GM19468 (cell line): ENCODE data around the gene MAFB.

ENCODE experiments used
- ATAC-seq: cut with Tn5 transposase; IDR thresholded peaks from one replicate; pipeline ENCODE4 v1.9.1; 2021; ENCODE audit warnings: mild to moderate bottlenecking, moderate library complexity, moderate number of reproducible peaks; ENCODE audit not compliant: unreplicated experiment; ENCODE audit errors: extremely low read depth

Gene MAFB

DNA sequence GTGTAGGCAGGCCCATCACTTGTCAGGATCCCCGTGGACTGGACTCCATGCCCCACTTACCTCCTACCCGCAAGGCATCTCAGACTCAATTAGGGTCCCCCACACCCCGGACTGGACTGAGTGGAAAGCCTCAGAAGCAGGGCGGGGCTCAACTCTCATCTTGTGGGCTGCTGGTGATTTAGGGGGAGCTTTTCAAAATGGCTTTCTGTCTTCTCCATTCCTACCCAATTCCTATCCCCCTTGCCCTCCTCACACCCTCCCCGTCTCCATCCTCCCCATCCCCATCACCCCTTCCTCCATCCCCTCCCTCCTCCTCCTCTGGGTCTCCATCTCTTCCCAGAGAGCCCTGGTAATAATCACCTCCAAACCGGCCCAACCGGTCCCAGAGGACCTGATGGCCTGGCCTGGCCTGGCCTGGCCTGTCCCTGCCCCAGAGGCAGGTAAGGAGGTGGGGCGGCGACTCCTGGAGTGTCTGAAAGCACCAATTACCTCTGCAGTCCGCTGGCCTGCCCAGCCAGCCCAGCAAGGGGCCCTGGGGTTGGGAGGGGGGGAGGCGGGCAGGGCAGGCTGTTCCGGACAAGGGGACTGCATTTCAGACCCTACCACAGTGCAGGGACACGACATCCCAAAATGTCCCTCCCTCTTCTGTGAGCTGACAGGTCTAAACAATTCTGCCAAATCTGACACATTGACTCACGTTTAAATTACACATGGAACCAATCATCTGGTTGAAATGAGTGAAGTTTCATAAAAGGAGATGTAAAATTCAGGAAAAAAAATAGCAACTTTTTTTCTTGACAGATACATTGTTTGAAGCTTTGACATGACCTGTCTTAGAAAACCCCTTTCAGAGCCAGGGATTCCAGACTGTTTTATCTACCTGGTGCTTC, 24.8 kb downstream of the MAFB start:
- no peak for ATAC-seq

DNA sequence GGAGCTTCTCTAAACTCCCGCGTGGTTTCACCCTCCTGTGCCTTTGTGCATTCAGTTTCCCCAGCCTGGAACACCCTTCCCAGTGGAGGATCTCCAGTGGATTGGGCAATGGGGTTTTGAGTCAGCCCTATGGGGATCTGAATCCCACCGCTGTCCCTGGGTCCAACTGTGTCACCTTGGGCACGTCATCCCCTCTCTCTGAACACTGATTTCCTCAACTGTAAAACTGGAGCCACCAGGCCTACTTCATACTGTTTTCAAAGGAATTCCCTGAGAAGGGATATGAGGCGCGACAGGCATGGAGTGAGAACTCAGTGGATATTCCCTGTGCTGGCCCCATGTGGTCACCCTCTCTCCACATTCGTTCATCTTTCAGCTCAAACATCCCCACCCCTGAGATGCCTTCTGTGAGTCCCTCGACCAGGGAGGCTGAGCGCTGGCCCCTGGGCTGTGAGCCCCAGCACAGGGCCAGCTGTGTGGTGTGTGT, 25.7 kb downstream of the MAFB start:
- ATAC-seq, result no peak

DNA sequence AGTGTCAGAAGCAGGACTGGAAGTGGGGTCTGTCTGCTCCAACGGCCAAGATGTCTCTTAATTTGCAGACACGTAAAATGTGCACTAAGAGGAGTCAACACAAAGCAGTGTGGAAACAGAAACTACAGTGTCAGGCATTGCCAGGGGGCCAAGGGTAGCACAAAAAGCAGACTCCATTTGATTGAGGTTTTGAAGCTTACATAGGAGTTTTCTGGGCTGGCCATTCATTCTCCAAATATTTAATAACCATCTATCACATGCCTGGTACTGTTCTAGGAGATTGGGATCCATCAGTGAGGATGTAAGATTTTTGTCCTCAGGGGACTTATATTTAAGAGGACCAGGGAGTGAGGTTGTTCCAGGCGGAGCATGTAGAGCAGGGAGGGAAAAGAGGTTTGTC, 29.5 kb downstream of the MAFB start:
- ATAC-seq, result no peak

DNA sequence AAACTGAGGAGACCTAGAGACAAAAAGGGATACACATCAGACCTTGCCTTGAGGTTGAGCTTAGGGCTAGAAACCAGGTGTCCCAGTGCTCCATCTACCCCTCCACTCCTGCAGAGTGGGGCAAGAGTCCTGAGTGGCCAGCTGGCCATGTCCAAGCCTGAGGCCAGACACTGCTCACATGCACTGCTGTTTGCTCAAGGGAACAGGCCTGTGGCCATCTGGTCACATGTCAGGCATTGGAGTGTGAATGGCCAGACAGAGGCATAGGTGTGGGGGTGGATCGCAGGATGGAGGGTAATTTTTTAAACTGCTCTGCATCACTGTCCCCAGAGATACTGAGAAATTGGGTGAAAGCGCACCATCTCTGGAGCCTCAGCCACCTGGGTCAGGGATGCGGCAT, 30.5 kb downstream of the MAFB start:
- no peak for ATAC-seq

DNA sequence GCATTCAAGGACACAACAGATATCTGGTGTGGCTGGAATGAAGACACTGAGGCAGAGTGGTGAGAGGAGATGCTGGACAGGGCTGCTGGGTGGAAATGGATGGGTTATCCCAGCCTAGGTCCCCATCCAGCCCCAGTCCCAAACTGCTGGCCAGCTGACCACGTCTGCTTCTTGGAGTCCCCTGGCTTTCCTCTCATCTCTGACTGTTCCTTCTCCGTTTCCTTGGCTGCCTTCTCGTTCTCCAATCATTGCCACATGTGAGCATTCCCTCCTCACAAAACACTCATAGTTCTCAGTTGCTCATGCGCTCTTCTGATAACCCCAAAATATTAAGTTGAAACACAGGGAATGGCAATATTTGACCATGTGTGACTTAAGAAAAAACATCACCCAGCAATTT, 31.5 kb downstream of the MAFB start:
- no peak for ATAC-seq

DNA sequence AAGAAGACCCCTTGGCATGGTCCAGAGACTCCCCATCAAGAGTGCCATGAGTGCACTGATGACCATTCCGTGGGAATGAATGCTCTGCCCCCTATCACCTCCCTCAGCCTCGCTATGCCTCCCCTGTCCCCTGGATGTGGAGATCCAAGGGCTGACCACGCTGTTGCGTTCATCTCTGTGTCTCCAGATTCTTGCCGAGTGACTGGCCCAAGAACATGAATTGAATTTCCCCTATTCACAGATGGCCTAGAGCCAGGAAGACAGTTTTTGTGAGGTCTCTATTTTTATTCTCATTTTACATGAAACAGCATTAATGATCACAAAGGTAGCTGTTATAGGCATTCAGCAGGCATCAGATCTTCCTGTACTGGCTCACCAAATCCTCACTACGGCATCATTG, 33.6 kb downstream of the MAFB start:
- no peak for ATAC-seq

DNA sequence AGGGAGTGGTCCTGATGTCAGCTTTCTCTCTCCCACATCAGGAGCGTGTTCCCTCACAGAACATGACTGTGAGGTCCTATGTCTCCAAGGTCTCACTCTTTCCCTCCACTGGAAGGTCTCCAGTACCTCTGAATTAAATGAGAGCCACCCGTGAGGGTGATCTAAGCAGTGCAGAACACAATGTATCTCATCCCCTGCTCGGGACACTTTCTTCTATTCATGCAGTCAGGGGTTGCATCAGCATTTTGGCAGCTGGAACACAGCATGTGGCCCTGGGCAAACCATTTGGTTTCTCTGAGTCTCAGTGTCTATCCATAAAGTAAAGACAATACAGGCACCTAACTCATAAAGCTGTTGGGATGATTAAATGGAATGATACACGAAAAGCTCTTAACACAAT, 34.2 kb downstream of the MAFB start:
- no peak for ATAC-seq

DNA sequence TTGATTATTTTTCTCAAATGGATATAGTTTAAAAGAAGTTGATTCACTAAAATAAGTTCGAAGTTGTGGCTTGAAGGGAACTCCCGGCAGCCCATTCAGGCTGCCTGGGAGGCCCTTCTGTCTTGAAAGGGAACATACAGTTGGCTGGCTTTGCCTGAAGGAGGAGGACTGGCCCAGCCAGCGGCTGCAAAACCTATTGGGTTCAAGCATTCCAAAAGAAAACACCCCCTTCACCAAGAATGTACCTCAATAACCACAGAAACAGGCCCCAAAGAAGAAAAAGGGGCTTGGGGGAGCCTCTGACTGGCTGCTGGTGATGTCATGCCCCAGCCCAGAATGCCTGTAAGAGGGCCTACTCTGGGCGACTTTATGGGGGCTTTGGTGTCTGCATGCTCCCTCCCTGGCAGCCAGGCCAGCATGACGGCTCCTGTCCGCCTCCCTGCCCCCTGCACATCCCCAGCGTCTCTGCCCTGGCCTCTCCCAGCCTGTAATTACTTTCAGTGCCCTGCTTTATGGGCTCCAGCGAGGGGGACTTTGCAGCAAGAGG, 36.5 kb downstream of the MAFB start:
- no peak for ATAC-seq

DNA sequence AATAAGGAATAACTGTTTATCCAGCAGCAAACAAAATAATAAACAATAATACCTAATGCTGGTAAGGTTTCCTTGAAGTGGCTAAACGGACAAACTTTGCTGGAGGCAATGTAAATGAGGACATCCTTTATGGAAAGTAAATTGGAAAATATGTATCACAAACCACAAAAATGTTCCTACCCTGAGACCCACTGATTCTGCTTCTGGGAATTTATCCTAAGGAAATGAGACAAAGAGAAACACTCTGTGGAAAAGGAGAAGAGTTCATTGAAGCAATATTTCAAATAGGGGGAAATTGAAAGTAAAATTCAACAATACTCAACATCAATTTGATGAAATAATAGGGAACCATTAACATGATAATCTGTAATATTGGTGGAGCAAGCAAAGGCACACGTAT, 37.9 kb downstream of the MAFB start:
- ATAC-seq, result no peak

DNA sequence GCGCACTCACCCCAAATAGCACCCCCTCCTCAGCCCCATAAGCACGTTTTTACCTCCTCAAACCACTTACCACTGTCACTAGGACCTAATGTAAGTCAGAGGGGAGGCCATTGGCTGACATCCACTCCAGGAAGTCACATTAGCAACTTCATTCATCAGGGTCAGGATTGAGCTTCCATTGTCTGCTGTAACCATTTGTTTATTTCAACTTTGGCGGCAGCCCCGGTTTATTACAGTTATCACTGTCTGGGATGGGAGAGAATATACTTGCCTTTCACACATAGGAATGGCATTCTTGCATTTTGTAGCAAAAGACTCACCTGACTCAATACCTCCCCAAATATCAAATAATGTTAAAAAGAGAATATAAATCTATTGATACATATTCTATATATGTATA, 38.3 kb downstream of the MAFB start:
- no peak for ATAC-seq

DNA sequence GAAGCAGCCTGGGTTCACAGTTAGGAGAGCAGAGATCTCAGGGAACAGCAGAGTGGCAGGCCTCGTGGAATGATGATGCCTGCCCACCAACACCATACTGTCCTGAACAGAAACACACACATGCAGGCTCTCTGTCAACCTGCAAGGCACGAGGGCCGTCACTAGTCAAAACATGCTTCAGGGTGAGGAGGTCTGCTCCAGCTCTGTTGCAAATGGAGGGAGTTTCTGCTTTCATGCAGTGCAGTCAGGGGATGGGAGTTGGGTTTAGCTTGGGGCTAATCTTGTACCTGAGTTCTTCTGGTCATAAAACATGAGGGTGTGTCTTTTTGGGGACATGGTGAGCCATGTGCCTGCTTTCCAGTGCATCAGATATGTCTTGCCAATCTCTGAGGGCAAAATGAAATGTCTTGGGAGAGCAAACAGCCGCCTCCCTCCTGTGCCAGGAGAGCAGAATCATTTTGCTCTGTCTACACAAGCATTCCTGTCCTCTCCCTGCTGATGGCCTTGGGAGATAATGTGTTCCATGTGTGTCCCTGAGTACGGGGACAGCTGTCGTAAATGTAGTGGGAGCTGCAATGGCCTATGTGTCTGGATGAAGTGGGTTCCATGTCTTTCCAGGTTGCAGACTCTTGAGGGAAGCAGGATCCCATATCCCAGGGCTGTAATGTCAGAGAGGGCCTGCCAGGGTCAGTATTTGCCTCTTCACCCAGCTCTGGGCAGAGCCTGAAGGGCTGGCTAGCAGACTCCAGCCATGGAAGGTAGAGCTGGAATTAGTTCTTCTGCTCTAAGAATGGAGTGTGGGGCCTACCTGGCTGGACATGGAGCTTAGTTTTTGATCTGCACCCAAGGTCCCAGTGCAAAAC, 40.6 kb downstream of the MAFB start:
- no peak for ATAC-seq

DNA sequence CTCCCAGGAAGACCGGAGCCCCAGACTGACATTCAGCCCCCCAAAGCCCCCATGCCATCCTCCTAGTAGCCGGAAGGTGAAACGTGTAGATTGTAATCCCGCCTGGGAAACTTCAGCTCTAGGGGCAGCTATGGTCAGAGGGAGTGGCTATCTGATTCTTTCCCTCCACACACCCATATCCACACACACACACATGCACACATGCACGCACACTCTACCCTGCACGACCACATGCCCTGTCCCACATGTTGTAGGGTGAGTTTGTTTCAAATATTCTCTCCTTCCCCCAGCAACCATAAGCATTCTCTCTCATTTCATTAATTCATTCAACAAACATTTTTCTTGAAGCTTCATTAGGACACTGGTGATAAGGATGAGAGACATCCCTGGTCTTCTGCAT, 42.2 kb downstream of the MAFB start:
- ATAC-seq, result no peak

DNA sequence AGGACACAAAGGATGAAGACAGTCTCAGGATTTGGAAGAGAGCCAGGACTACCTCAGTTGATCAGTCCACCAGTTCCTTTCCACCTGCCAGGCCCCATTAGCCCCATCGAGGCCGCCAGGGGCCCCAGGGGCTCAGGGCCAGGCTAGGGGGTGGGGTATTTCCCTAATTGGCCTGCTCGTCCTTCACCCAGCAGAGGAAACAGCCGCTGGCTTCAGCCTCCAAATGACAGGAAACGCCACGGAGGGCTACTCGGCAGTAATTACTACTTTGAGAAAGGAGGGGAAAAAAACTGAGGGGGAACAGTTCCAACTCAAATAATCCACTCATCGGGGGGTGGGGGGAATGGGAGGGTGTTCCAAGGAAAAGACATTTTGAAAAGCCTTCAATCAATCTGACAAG, 42.7 kb downstream of the MAFB start:
- ATAC-seq, result no peak

DNA sequence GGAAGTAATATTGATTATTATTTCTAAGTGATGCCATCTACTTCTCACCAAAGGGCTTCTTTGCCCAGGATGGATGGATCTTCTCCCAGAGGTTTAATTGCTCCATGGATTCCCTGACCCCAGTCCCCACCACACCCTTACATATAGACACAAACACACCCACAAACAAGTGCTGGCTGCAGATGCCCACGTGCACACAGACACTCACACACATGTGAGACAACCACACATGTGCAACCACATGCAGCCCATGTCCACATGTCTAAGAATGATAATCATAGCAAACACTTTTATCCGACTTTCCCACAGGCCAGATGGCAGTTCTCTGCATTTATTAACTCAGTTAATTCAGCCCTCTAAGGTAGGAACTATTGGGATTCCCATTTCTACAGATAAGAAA, 44.2 kb downstream of the MAFB start:
- ATAC-seq, result no peak

DNA sequence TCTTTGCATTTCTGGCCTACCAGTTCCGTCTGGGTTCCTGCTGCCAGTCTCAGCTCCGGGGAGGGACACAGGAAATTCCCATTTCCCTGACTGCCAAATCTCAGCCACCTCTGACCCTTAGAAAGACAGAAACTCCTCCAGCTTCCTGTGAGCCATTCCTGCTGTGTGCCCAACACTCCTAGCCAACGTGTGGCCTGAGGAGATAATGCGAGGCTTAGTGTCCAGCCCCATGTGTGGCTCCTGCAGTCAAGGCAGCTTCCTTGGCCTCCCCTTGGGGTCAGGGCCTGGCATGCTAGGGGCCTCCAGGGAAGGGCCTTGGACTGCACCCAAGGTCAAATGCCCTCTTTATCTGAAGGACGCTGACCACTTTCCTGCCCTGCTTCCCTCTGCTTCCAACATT, 45.1 kb downstream of the MAFB start:
- ATAC-seq, result no peak

DNA sequence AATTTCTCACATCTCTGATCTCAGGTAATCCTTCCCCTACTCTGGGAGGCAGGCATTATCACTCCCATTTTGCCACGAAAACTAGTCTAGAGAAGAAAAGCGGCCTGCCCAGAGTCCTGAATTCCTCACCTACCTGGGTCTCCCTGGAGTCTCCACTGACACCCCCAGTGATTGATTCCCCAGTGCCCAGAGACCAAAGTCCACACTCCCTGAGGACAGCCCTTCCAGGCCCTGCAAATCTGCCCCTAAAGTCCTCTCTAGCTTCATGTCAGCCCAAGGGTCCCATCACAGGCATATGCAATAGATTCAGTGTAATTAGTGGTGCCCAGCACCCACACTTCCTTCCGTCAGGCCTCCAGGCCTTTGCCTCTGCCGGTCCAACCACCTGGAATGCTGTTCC, 47.2 kb downstream of the MAFB start:
- no peak for ATAC-seq

DNA sequence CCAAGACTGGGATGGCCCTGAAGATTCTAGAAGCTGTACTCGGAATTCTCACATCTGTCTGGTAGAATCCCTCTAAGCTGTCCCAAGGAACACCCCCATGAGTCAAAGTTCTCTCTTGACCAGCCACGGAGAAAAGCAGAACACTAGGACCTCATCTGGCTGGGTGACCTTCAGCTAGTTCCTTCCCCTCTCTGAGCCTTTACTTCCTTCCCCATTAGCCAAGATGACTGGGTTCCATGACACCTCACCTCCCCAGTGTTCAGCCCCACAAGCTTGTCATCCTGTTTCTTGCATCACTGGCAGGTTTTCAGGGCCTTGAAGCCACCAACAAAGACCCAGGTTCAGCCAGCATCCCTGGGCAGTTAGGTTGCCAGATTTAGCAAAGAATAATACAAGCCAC, 47.8 kb downstream of the MAFB start:
- ATAC-seq, result no peak

DNA sequence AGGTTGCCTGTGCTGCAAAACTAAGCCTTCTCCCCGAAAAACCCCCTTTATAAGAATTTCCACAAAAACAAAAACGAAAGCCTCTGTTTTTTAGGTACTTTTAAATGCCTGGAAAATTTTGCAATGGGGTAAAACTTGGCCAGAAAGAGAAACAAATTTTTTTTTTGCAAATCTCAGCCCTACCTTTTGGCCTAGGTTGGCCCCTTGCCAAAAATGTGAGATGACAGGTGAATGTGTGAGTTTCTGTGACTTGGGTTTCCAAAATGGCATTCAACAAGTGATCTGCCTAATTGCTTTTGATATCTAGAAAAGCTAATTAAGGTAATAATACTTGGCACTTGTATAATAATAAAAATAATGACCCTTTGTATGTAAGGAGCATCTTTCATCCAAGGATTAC, 48.4 kb downstream of the MAFB start:
- ATAC-seq, result no peak

DNA sequence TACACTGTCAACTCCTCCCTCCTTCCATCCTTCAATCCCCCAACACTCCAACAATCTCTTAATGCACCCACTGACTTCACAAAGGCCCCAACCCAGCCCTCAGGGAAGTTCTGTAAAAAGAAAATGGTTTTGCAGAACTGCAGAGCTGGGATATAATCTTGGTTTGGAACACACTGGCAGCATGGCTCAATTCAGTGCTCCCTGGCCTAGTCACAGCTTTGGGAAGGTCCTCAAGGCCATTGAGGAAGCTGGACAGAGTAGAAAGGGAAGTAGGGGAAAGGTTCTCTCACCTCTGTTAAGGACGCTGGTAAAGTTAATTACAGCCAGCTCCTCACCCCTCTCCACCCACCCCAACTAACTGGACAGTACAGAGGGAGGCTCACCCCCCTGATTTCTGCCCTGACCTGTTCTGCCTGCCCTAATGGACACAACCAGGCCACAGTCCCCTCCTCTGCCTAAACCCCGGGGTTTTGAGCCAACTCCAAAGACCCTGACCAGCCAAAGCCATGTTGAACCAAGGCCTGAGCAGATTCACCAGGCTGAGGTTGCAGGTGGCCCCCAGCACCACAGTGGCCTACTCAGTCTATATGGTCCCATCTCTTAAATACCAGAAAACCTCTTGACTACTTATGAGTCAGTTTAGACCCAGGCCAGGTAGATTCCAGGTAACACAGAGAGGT, 49.2 kb downstream of the MAFB start:
- no peak for ATAC-seq

DNA sequence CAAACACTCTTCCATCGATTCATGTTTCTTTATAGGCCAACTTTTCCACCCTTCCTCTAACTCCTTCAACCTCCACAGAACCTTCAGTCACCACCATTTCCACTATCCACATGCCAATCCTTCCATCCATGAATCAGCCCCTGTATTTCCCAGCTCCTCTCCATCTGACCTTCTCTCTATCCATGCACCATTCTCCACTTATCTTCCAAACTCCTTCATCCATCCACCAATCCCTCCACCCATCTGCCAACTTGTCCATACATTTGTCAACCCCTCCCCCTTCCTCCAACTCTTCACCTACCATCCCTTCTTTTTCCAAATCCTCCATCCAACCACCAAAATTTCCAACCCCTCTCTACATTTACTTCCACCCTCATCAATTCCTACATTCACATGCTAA, 49.9 kb downstream of the MAFB start:
- ATAC-seq, result no peak

DNA sequence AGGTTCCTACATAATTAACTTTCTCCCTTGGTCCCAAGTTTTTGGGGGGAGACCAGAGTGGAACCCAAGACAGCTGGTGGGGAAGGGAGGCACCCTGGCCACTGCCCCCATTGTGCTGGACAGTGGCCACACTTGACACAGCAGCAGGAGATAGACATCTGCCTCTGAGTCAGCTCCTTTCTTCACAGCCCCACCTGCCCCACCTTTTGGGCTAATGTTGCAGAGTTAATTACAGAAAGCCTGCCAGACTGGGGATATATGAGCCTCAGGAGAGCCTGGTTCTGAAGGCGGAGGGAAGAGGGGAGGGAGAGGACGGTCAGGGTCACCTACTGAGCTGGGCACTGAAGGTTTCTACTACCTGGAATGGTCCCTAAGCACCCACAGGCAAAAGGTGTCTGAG, 50.6 kb downstream of the MAFB start:
- ATAC-seq, result no peak
